SK-N-SH (cell line): ENCODE measurements around the gene KRT33A. TPM values are rescaled to one million over a fixed set of nuclear protein-coding genes. Genes with fewer than 3 reads are reported as not detected.

ENCODE experiments used
- CTCF ChIA-PET: fragments of 300-600, 350-600 bp; formaldehyde crosslinking; extraction: SDS; loops from one replicate; lab custom pipeline; 2021; lab: Yijun Ruan, JAX
- POLR2A ChIA-PET: fragments of 350-600 bp; sonication (Branson Sonifier 250); formaldehyde crosslinking; extraction: SDS; loops from one replicate; lab custom pipeline; 2020; ENCODE audit warnings: antibody characterized with exemption, inconsistent platforms; lab: Yijun Ruan, JAX
- DNase-seq: peaks from one replicate; pipeline ENCODE4 v3.0.0; 2012
- H2AFZ ChIP-seq: fragments of 200-600 bp; sonication (generic); 2 replicates; pipeline ENCODE4 v1.8.1; 2016; ENCODE audit warnings: antibody characterized with exemption, mild to moderate bottlenecking, low read depth
- H3F3A ChIP-seq: fragments of 200-600 bp; sonication (generic); replicated peaks from 2 replicates; pipeline ENCODE3; 2016; ENCODE audit warnings: antibody characterized with exemption, mild to moderate bottlenecking; ENCODE audit not compliant: insufficient read depth
- H3K27ac ChIP-seq, 2 experiments: fragments of 200-500 bp in 1 of 2; fragments of 200-600 bp in 1 of 2; sonication (Bioruptor generic) in 1 of 2; sonication (generic), shearing (Covaris generic) in 1 of 2; 2 replicates each; pipeline versions ENCODE4 v1.5.1 to v1.6.1; 2014 to 2016; ENCODE audit warnings: low read depth in 2 of 2, inconsistent platforms in 1 of 2, low read length in 1 of 2, mild to moderate bottlenecking in 1 of 2, mixed read lengths in 1 of 2
- H3K27me3 ChIP-seq: fragments of 200-600 bp; sonication (generic), shearing (Covaris generic); 2 replicates; pipeline ENCODE4 v1.6.1; 2016; ENCODE audit warnings: mixed run types; ENCODE audit not compliant: insufficient read depth
- H3K36me3 ChIP-seq, 2 experiments: fragments of 200-500 bp in 1 of 2; fragments of 200-600 bp in 1 of 2; sonication (Bioruptor generic) in 1 of 2; sonication (generic) in 1 of 2; replicated peaks in 1 of 2; 2 replicates each; pipeline versions ENCODE3 to v1.5.1; 2014 to 2016; ENCODE audit warnings: low read length in 1 of 2, mild to moderate bottlenecking in 1 of 2; ENCODE audit not compliant: insufficient read depth in 2 of 2, control insufficient read depth in 1 of 2
- H3K4me1 ChIP-seq, 2 experiments: fragments of 200-500 bp in 1 of 2; fragments of 200-600 bp in 1 of 2; sonication (Bioruptor generic) in 1 of 2; sonication (generic), shearing (Covaris generic) in 1 of 2; 2 replicates each; pipeline versions ENCODE4 v1.5.1 to v1.6.1; 2014 to 2016; ENCODE audit warnings: low read depth in 1 of 2, low read length in 1 of 2, mixed run types in 1 of 2; ENCODE audit not compliant: insufficient read depth in 2 of 2, control insufficient read depth in 1 of 2
- H3K4me2 ChIP-seq: fragments of 200-600 bp; sonication (generic), shearing (Covaris generic); 2 replicates; pipeline ENCODE4 v1.6.1; 2017; ENCODE audit warnings: mixed run types
- H3K4me3 ChIP-seq, 2 experiments: fragments of 200-500 bp in 1 of 2; fragments of 200-600 bp in 1 of 2; sonication (Bioruptor generic) in 1 of 2; sonication (generic), shearing (Covaris generic) in 1 of 2; 2 replicates each; pipeline versions ENCODE4 v1.5.1 to v1.8.1; 2014 to 2016; ENCODE audit warnings: low read depth in 2 of 2, inconsistent platforms in 1 of 2, low read length in 1 of 2, mild to moderate bottlenecking in 1 of 2, mixed read lengths in 1 of 2, moderate library complexity in 1 of 2
- H3K79me2 ChIP-seq: fragments of 200-600 bp; sonication (generic); 2 replicates; pipeline ENCODE4 v1.8.1; 2017; ENCODE audit warnings: mild to moderate bottlenecking; ENCODE audit not compliant: insufficient read depth
- H3K9ac ChIP-seq: fragments of 200-600 bp; sonication (generic); 2 replicates; pipeline ENCODE4 v1.6.1; 2017; ENCODE audit warnings: mixed run types
- H3K9me2 ChIP-seq: fragments of 200-600 bp; sonication (generic); 2 replicates; pipeline ENCODE4 v1.6.1; 2017; ENCODE audit warnings: mixed run types
- H3K9me3 ChIP-seq: fragments of 200-600 bp; sonication (generic); 2 replicates; pipeline ENCODE4 v1.6.1; 2017; ENCODE audit warnings: mixed run types, mild to moderate bottlenecking, moderate library complexity
- H4K20me1 ChIP-seq: fragments of 200-600 bp; sonication (generic); 2 replicates; pipeline ENCODE4 v1.6.1; 2017; ENCODE audit warnings: mild to moderate bottlenecking, mixed run types; ENCODE audit not compliant: insufficient read depth
- EZH2phosphoT487 ChIP-seq: fragments of 200-600 bp; sonication (generic); IDR thresholded peaks from 2 replicates; pipeline ENCODE4 v1.6.1; 2017; ENCODE audit warnings: low read depth, mixed run types, mild to moderate bottlenecking, antibody characterized with exemption, moderate library complexity, borderline replicate concordance
- FOXJ3 ChIP-seq: sonication (generic); formaldehyde crosslinking; IDR thresholded peaks from 2 replicates; pipeline ENCODE4 v1.5.1; 2020; ENCODE audit warnings: mild to moderate bottlenecking, missing genetic modification reagents
- GABPA ChIP-seq: IDR thresholded peaks from 2 replicates; pipeline ENCODE4 v1.4.0; 2012; ENCODE audit warnings: low read depth, mild to moderate bottlenecking
- IRF3 ChIP-seq: fragments of 150-350 bp; IDR thresholded peaks from 2 replicates; pipeline ENCODE4 v1.6.1; 2016; ENCODE audit warnings: mild to moderate bottlenecking, low read depth, low read length
- MAX ChIP-seq: IDR thresholded peaks from 2 replicates; pipeline ENCODE4 v1.4.0; 2012; ENCODE audit warnings: low read depth
- MEF2A ChIP-seq: IDR thresholded peaks from 2 replicates; pipeline ENCODE4 v1.4.0; 2012; ENCODE audit warnings: low read depth, borderline replicate concordance
- MXI1 ChIP-seq: IDR thresholded peaks from 2 replicates; pipeline ENCODE4 v1.6.1; 2012; ENCODE audit warnings: mild to moderate bottlenecking, low read depth, low read length, improper control_type of control experiment
- NFIC ChIP-seq: IDR thresholded peaks from 2 replicates; pipeline ENCODE4 v1.4.0; 2012; ENCODE audit warnings: borderline replicate concordance
- POLR2AphosphoS5 ChIP-seq: IDR thresholded peaks from 2 replicates; pipeline ENCODE4 v1.6.1; 2012; ENCODE audit warnings: low read depth, low read length
- RAD21 ChIP-seq: IDR thresholded peaks from 2 replicates; pipeline ENCODE4 v1.6.1; 2012; ENCODE audit warnings: mild to moderate bottlenecking, low read length
- RCOR1 ChIP-seq: fragments of 150-350 bp; IDR thresholded peaks from 2 replicates; pipeline ENCODE4 v1.6.1; 2017; ENCODE audit warnings: antibody characterized with exemption, low read length
- RFX5 ChIP-seq: IDR thresholded peaks from 2 replicates; pipeline ENCODE4 v1.6.1; 2012; ENCODE audit warnings: mild to moderate bottlenecking, improper control_type of control experiment, low read length
- RXRA ChIP-seq: IDR thresholded peaks from 2 replicates; pipeline ENCODE4 v1.4.0; 2012; ENCODE audit warnings: low read depth, mild to moderate bottlenecking, borderline replicate concordance
- SIN3A ChIP-seq: IDR thresholded peaks from 2 replicates; pipeline ENCODE4 v1.6.1; 2012; ENCODE audit warnings: low read depth, mild to moderate bottlenecking, low read length, moderate library complexity, borderline replicate concordance
- SMC3 ChIP-seq: IDR thresholded peaks from 2 replicates; pipeline ENCODE4 v1.6.1; 2012; ENCODE audit warnings: low read depth, low read length, improper control_type of control experiment
- TAF1 ChIP-seq: IDR thresholded peaks from 2 replicates; pipeline ENCODE4 v1.6.1; 2012; ENCODE audit warnings: low read depth, mild to moderate bottlenecking, low read length, moderate library complexity, borderline replicate concordance
- TCF12 ChIP-seq: IDR thresholded peaks from 2 replicates; pipeline ENCODE4 v1.4.0; 2012
- TEAD4 ChIP-seq: IDR thresholded peaks from 2 replicates; pipeline ENCODE4 v1.4.0; 2012; ENCODE audit warnings: mild to moderate bottlenecking, borderline replicate concordance; ENCODE audit not compliant: insufficient read depth
- USF2 ChIP-seq: fragments of 150-350 bp; IDR thresholded peaks from 2 replicates; pipeline ENCODE4 v1.6.1; 2017; ENCODE audit warnings: antibody characterized with exemption, low read length, low read depth, borderline replicate concordance
- WGBS: methylation state at CpG from one replicate; pipeline ENCODE4 v1.1.6; 2017; ENCODE audit warnings: low lambda C conversion rate; 5-methylcytosine and 5-hydroxymethylcytosine counted together
- polyA plus RNA-seq, 3 experiments: library from polyadenylated mRNA; depleted of rRNA; stranded (reverse); fragments of >200 nt; gene quantifications; 2 replicates each; pipeline ENCODE4 v1.2.3, GENCODE V29; 2012
- TF ChIP-seq, protein P1 (sequence below): IDR thresholded peaks from 2 replicates; pipeline ENCODE4 v1.4.0; 2012; ENCODE audit warnings: low read depth, borderline replicate concordance

Gene KRT33A
- polyA plus RNA-seq, 1 of the 3 experiments (the other 2 are of a cell fraction), result not detected

GRCh38 chr17:41386227-41386626 lies 35.6 kb upstream of the KRT33A start (continued):
- no peak for TF ChIP-seq RCOR1
- TF ChIP-seq EZH2phosphoT487, result no peak
- TF ChIP-seq RAD21, result no peak

- Histone ChIP-seq H3K9ac (no peak overlapping the region), H3K9me2 (no peaks in the 10 kb centered on the region), H3K9me3 (no peaks in the 10 kb centered on the region), H3K27me3 (no peaks in the 10 kb centered on the region), H4K20me1 (no peaks in the 10 kb centered on the region), H3K79me2 (no peaks in the 10 kb centered on the region), H3K4me1 (no peaks in the 10 kb centered on the region), H2AFZ (no peak overlapping the region), H3F3A (no peaks in the 10 kb centered on the region), H3K27ac (no peak overlapping the region), H3K36me3 (no peaks in the 10 kb centered on the region), H3K4me3 (no peak overlapping the region), H3K4me2 (no peak overlapping the region)
- TF ChIP-seq TEAD4 (no peak), RAD21 (no peak), NFIC (no peak), MXI1 (no peak), GABPA (no peak), FOXJ3 (CRISPR knock-in tag) (no peak), MEF2A (no peak), RXRA (no peak), EZH2phosphoT487 (no peak), SIN3A (no peak), POLR2AphosphoS5 (no peak), MAX (no peak), SMC3 (no peak), RCOR1 (no peak), TAF1 (no peak)
- TF ChIP-seq, protein P1, sequence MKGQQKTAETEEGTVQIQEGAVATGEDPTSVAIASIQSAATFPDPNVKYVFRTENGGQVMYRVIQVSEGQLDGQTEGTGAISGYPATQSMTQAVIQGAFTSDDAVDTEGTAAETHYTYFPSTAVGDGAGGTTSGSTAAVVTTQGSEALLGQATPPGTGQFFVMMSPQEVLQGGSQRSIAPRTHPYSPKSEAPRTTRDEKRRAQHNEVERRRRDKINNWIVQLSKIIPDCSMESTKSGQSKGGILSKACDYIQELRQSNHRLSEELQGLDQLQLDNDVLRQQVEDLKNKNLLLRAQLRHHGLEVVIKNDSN, result no peak
- DNase-seq, result no peak
- POLR2A ChIA-PET, result no interaction called here
- CTCF ChIA-PET, result no interaction called here
- WGBS, result 93% methylated on average over 1 of the region's 1 CpG
Measured at GRCh38 chr17:41383690-41384089, 33.1 kb upstream of the KRT33A start.

GRCh38 chr17:41382394-41382793 lies 31.8 kb upstream of the KRT33A start:
- Histone ChIP-seq H4K20me1 (no peaks in the 10 kb centered on the region), H3K4me1 (peaks cover 0 to 6% of the 10 kb centered on the region in 2 experiments; a peak in 1 of 4 replicates), H3K9me2 (no peaks in the 10 kb centered on the region), H3F3A (no peaks in the 10 kb centered on the region), H3K4me2 (no peak overlapping the region), H3K27me3 (no peaks in the 10 kb centered on the region), H3K4me3 (no peak overlapping the region), H3K27ac (no peak overlapping the region), H2AFZ (no peak overlapping the region), H3K79me2 (no peaks in the 10 kb centered on the region), H3K36me3 (no peaks in the 10 kb centered on the region), H3K9ac (no peak overlapping the region), H3K9me3 (no peaks in the 10 kb centered on the region)
- POLR2A ChIA-PET, result no interaction called here
- CTCF ChIA-PET, result interaction anchor here (0.7 to 0.9 kb wide), 2 partner anchors 167 to 266 kb away, joined by 3 to 4 read pairs; no protein-coding TSS in a partner anchor
- WGBS, result 93% methylated on average over 1 of the region's 1 CpG
- TF ChIP-seq IRF3, result no peak
- TF ChIP-seq TCF12, result no peak
- TF ChIP-seq MAX, result no peak
- TF ChIP-seq SMC3, result no peak
- TF ChIP-seq RFX5, result no peak
- TF ChIP-seq USF2, result no peak
- DNase-seq, result no peak
